ENCODE data around the gene UBN1.
"Not testable (repeated sequence)": the region's sequence is repeated elsewhere in the genome, so short reads cannot be mapped to it uniquely, and the experiment has no call there.

The UBN1 gene

GRCh38 chr16:4886151-4886550 is 38.9 kb downstream of the UBN1 start:
- DNase-seq: no peak

- no peak for DNase-seq
Measured at GRCh38 chr16:4888428-4889135, 41.3 kb downstream of the UBN1 start.

- no peak for DNase-seq
Measured at GRCh38 chr16:4890026-4890425, 42.7 kb downstream of the UBN1 start.

- DNase-seq: no peak
Measured at GRCh38 chr16:4890686-4891085, 43.4 kb downstream of the UBN1 start.

- no peak for DNase-seq
Measured at GRCh38 chr16:4891097-4891885, 44.0 kb downstream of the UBN1 start.

GRCh38 chr16:4891886-4892216 is 44.6 kb downstream of the UBN1 start:
- no peak for DNase-seq

GRCh38 chr16:4892361-4893102 is 45.3 kb downstream of the UBN1 start:
- DNase-seq: no peak

- DNase-seq: no peak
Measured at GRCh38 chr16:4893103-4893862, 46.0 kb downstream of the UBN1 start.

GRCh38 chr16:4894276-4895150 is 47.2 kb downstream of the UBN1 start:
- DNase-seq: no peak

GRCh38 chr16:4895366-4895765 is 48.1 kb downstream of the UBN1 start:
- no peak for DNase-seq

- DNase-seq: not testable (repeated sequence)
Measured at GRCh38 chr16:4896761-4897160, 49.5 kb downstream of the UBN1 start.

GRCh38 chr16:4897328-4897727 is 50.0 kb downstream of the UBN1 start:
- DNase-seq: no peak

GRCh38 chr16:4898811-4899473 is 51.7 kb downstream of the UBN1 start:
- no peak for DNase-seq

- no peak for DNase-seq
Measured at GRCh38 chr16:4899474-4899846, 52.2 kb downstream of the UBN1 start.

GRCh38 chr16:4900036-4900435 is 52.8 kb downstream of the UBN1 start:
- no peak for DNase-seq

GRCh38 chr16:4900750-4901149 is 53.5 kb downstream of the UBN1 start:
- no peak for DNase-seq

GRCh38 chr16:4902038-4902437 is 54.8 kb downstream of the UBN1 start:
- DNase-seq: no peak

GRCh38 chr16:4904108-4904941 is 57.0 kb downstream of the UBN1 start:
- DNase-seq: no peak

- no peak for DNase-seq
Measured at GRCh38 chr16:4904942-4905615, 57.8 kb downstream of the UBN1 start.

- DNase-seq: no peak
Measured at GRCh38 chr16:4908854-4909401, 61.6 kb downstream of the UBN1 start.

Data from inflammatory macrophage treated with lipopolysaccharide for 4 hours (primary cell).